GM12873 (cell line): ENCODE data around the gene ADGRB2.

Experiments used
- CTCF ChIP-seq: IDR thresholded peaks from 2 replicates; pipeline ENCODE4 v1.5.1; 2012; ENCODE audit warnings: low read depth, mild to moderate bottlenecking, moderate library complexity, low read length, control low read depth; ENCODE audit not compliant: insufficient read depth; ENCODE audit errors: missing control alignments

ADGRB2 gene

GRCh38 chr1:31700468-31701090, 63.6 kb downstream of the ADGRB2 start:
- no peak for TF ChIP-seq CTCF

GRCh38 chr1:31699341-31699891, 64.7 kb downstream of the ADGRB2 start:
- no peak for TF ChIP-seq CTCF

GRCh38 chr1:31697369-31697984, 66.7 kb downstream of the ADGRB2 start:
- no peak for TF ChIP-seq CTCF

GRCh38 chr1:31696242-31696641, 67.9 kb downstream of the ADGRB2 start:
- TF ChIP-seq CTCF = no peak

GRCh38 chr1:31695327-31695726, 68.8 kb downstream of the ADGRB2 start:
- TF ChIP-seq CTCF = no peak

GRCh38 chr1:31694964-31695313, 69.2 kb downstream of the ADGRB2 start:
- TF ChIP-seq CTCF = no peak

- TF ChIP-seq CTCF = no peak
These were observed 69.8 kb downstream of the ADGRB2 start for GRCh38 chr1:31694069-31694963.
